GM12801 (cell line): ENCODE data around the gene GADD45A.

Experiments used
- TF ChIP-seq, protein P1 (sequence below): IDR thresholded peaks from one replicate; pipeline ENCODE4 v1.5.1; 2011; ENCODE audit warnings: control low read depth; ENCODE audit not compliant: insufficient read length; ENCODE audit errors: extremely low read depth

Gene GADD45A

DNA sequence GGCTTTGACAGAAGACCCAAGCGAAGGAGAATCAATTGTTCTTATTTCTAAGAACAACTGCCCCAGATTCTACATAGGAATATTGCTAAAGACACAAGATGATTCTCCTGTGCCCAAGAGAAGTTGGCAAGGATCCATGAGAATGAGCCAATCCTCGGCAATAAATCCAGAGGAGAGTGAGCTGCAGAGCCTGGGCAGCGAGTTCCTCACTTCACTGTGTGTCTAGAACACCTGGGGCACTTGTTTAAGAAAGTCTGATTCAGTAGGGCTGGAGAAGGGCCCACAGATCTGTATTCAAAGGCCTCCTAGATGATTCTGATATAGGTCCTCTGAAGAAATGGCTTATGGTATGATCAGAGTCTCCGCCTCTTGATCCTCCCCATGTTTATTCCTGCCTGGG, 31.8 kb downstream of the GADD45A start:
- TF ChIP-seq, protein P1, sequence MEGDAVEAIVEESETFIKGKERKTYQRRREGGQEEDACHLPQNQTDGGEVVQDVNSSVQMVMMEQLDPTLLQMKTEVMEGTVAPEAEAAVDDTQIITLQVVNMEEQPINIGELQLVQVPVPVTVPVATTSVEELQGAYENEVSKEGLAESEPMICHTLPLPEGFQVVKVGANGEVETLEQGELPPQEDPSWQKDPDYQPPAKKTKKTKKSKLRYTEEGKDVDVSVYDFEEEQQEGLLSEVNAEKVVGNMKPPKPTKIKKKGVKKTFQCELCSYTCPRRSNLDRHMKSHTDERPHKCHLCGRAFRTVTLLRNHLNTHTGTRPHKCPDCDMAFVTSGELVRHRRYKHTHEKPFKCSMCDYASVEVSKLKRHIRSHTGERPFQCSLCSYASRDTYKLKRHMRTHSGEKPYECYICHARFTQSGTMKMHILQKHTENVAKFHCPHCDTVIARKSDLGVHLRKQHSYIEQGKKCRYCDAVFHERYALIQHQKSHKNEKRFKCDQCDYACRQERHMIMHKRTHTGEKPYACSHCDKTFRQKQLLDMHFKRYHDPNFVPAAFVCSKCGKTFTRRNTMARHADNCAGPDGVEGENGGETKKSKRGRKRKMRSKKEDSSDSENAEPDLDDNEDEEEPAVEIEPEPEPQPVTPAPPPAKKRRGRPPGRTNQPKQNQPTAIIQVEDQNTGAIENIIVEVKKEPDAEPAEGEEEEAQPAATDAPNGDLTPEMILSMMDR: no peak

DNA sequence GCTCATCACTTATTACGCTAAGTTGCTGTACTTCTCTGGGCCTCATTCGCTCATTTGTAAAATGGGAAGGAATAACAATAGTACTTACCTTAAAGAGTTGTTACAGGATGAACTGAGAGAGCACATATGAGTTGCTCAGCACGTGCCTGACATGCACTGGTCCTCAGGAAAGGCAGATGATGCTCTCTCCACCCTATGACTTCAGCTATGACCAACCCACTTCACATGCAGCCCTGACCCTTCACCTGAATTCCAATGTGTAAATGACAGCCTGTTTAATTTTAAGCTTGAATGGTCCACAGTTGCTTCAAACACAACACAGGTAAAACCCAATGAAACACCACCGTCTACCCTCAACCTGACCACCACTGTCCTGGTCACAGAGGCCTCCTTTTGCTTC, 32.9 kb downstream of the GADD45A start:
- TF ChIP-seq, protein P1: no peak

DNA sequence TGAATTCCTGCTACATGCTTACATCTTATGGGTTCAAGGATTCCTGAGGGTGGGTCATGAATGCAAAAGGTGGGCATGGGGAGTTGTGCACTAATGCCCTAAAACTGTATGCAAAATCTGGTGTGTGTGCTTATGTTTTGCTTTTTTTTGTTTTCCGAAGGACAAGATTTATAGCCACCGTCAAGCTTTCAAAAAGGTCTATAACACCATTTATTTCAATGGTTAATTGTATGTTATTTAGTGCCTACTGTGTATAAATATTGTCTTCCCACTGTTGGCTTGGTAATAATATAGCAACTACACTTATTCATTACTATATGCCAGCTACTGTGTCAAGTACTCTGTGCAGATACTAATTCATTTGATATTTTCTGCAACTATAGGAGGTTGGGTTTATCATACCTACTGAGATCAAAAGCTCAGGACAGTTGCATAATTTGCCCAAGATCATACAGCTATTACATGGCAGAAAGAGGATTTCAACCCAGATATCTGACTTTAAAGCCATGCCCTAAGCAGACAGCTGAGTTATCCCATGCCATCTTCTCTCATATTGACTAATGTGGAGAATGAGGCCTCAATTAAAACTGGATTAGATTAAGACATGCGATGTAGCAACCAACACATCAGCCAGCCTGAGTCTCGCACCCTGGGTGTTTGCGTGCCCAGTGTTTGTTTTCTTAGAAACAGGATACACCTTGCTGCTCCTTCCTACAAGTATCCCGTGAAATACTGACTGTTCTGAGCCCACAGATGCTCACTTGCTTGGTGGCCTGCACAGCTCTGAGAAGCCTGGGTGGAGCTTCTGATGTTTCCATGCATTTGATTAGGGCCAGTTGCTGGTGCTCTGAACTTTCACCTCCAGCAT, 34.6 kb downstream of the GADD45A start:
- TF ChIP-seq, protein P1: no peak

DNA sequence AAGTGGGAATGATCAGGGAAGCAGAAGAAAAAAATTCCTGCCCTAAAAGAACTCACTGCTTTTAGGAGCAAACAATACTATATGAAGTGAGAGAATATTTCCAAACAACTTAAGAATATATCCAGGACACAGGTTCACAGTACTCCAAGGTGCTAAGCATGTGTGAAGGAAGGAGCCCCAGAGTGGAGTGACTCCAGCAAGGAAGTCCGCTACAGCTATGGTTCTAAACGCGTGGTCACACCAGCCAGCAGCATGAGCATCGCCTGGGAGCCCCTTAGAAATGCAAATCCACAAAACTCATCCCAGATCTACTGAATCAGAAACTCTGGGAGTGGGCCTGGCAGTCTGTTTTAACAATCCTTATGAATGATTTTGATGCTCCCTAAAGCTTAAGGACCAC, 36.1 kb downstream of the GADD45A start:
- TF ChIP-seq, protein P1: no peak

DNA sequence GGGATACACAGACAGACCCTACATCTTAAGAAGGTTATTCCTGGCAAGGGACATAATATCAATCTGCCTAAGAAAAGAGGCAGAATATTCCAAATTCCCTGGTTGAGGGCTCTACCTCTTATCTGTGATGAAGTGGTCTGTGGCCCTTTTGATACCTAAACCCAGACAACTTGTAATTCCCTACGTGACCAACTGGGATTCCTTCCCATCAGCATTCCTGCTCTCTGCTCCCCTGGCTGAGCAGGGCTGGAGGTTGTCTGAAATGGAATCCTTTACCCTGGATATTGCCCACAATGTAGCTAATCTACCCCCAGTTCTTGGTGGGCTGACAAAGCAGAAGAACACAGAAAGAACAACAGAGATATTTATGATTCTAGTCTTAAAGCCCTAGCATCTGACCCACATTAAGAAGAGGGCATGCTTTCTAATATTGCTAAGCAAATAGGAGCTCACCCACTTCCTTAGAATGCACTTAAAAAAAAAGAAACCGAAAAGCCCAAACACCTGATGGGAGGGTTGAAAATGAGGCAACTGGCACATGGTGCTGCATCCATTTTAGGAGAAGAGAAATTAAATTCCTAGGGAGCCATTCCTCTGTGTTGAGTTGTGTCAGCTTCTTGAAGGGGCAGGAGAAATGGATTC, 36.8 kb downstream of the GADD45A start:
- TF ChIP-seq, protein P1: no peak

DNA sequence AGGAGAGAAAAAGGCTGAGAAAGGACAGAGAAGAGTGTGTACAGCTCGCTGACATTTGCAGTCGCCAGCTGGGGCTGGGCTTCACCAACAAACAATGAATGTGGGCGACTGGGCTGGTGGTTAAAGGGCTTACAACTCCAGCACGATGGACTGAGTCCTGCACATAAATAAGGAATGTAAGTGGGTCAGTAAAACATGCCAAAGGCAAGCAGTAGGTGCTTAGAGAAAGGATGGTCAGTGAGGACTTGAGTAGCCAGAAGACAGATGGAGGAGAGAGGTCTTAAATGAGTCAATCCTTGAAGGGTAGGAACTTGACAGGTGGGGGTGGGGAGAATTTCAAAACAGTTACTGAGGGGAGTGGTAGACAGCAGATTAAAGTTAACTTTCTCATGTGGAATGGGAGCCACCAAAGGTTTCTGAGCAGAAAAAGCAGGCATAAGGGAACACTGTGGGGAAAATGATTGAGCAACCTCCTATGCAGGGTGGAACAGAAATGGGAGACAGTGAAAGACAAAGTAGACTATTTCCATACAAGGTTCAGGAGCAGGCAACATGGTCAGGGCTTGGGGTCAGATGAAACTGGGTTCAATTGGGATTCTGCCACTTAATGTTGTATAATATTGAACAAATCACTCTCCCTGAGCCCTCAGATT, 37.4 kb downstream of the GADD45A start:
- TF ChIP-seq, protein P1: no peak

DNA sequence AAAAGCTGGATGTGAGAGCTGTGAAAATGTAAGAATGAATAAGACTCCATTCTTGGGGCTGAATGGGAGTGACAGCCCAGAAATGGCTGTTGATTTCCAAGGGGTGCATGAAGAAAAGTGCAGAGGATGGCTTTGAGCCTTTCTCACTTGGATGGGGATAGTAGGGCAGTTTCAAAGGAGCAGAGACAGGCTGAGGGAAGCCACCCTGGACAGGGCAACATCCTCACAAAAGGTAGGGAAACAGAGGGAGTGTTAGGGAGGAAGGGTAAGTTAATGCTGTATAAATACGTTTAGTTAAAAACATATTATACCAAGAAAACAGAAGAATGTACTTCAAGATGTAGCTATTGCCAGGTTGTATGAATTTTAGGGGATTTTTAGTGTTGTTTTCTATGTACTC, 38.1 kb downstream of the GADD45A start:
- TF ChIP-seq, protein P1: no peak
